Embryonic facial prominence (tissue), 1 donor: ENCODE data around the gene SATL1.
"Not testable (repeated sequence)": the region's sequence is repeated elsewhere in the genome, so short reads cannot be mapped to it uniquely, and the experiment has no call there.

ENCODE experiments used
- DNase-seq: peaks from one replicate; pipeline ENCODE4 v3.0.0-alpha.2; 2016; ENCODE audit errors: extremely low spot score

SATL1 gene

DNA sequence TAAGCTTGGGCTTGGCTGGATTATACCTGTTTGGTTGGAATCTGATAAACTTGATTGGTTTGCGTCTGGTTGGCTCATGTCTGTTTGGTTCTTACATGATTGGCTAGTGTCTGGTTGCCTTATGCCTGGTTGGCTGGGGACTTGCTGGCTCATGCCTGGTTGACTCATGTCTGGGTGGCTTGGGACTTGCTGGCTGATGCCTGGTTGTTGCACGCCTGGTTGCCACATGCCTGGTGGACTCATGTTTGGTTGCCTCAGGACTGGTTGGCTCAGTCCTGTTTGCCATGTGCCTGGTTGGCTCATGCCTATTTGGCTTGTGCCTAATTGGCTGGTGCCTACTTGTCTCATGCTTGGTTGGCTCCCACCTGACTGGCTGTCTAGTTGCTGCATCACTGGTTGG, 135.4 kb downstream of the SATL1 start:
- DNase-seq = no peak

DNA sequence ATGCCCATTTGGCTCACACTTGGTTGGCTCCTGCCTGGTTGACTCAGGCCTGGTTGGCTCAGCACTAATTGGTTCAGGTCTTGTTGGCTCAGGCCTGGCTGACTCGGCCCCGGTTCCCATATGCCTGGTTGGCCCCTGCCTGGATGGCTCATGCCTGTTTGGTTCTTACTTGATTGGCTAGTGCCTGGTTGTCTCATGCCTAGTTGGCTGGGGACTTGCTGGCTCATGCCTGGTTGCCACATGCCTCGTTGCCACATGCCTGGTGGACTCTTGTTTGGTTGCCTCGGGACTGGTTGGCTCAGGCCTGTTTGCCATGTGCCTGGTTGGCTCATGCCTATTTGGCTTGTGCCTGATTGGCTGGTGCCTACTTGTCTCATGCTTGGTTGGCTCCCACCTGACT, 136.2 kb downstream of the SATL1 start:
- no peak for DNase-seq

DNA sequence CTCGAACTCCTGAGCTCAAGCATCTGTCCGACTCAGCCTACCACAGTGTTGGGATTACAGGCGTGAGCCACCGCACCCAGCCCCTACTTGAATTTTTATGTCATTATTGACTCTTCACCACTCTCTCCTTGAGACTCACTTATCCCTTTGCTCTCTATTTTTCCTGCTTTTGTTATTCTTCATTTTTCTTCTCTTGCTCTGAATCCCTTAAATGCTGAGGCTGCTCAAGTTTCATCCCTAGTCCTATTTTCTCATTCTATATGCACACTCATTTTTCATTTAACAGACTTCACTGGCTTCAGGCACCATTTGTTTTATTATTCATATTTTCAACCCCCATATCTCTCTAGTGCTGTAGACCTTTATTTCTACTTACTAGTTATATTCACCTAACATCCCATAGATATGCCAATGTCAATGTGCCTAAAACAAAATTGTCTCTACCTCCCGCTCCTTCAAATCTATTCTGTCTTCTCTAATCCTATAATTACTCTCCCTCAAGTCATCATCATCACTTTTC, 154.2 kb downstream of the SATL1 start:
- no peak for DNase-seq

DNA sequence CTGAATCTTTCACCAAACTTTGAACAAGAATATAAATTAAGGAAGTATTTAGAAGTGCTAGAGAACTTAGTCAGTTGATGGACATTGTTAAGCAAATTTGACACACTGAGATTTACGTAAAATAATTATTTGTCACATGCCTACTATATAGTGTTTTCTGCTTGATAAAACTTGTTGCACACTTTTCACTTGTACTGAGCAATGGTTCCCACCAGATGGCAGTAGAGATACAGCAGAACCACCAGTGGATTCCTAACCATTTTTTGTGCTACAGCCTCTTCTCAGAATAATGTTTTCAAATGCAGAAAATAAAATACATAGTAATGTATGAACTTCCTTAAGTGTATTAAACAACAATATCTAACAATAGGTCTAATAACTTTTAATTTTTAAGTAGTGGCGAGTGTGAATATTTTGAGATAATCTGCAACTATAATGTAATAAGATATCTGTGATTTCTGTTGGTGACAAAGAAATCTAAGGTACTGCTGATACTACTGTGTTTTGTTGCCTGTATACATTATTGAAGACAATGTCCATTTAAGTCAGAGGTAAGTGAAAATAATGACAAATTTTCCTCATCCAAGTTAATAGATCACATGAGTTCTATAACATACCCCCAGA, 158.7 kb downstream of the SATL1 start:
- DNase-seq = no peak

DNA sequence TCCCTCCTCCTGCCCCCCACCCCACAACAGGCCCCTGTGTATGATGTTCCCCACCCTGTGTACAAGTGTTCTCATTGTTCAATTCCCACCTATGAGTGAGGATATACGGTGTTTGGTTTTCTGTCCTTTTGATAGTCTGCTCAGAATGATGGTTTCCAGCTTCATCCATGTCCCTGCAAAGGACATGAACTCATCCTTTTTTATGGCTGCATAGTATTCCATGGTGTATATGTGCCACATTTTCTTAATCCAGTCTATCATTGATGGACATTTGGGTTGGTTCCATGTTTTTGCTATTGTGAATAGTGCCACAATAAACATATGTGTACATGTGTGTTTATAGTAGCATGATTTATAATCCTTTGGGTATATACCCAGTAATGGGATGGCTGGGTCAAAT, 166.3 kb downstream of the SATL1 start:
- DNase-seq = not testable (repeated sequence)

DNA sequence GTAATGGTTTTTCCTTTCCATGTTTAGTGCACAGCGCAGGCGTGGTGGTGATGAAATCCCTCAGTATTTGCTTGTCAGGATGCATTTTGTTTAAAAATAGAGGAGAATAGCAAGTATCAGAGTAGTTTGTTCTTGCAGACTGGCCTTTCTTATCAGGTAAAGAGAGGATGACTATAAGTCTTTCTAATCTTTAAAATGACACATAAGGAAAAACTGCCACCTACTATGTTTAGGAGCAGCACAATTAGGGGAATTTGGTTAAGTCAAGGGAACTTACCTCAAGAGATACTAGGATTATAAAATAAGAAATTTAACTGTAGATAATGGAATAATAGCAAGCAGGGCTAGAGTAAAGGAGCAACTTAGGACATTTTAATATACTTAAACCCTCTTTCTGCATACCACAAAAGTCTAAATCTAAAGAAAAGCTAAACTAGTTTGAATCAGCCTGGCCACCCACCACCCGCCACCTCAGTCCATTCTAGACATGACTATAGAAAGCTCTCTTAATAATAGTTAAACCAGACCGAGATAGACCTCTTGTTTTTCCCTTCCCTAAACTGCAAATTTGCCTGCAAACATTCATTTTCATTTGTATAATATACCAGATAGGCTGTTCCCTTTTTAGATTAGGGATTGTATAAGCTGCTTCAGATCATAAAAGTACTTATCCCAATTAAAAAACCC, 177.9 kb downstream of the SATL1 start:
- DNase-seq = no peak

DNA sequence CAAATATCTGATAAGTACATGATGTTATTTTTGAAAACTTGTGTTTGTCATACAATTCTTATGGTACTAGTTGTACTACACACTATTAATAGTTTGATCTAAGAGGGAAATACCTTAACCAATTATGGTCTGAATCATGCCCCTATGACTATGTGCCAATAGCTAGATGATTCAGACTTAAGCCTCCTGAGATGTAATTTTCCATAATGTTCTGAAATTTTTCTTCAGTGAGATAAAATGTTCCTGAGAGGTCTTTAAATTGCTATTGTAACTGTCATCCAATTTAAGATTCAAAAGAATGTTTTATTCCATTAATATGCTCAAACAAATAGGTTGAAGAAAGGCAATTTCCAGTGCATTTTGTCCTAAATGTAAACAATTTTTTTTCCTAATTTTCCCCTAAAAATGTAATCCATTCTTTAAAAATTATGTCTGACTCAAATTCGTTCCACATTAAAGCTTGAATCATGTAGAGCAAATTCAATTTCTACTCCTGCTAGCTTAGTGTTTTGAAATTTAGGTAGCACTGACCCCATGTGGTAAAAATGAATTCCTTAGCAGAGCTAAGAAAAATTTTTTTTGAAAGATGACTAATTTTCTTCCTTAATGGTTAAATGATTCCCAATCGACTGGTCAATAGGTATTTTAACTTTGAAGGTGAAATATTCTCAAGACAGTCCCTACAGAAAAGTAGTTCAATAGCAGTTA, 190.8 kb downstream of the SATL1 start:
- no peak for DNase-seq

DNA sequence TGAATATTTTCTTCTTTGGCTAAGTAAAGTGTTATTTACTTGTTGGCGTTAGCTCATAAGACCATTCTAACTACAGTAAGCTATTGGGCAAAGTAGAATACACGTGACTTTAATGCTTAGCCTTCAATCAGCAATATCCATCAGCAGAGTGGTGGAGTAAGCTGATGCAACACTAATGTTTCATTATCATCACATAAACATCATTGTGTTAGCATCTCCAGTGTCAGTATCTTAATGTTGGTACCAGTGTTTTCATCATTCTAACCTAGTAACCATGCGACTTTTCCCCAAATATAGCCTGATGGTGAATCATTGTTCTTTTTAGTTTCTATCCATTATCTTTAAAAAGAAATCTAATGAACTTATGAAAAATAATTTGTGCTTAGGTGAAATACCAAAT, 191.4 kb downstream of the SATL1 start:
- DNase-seq = no peak

DNA sequence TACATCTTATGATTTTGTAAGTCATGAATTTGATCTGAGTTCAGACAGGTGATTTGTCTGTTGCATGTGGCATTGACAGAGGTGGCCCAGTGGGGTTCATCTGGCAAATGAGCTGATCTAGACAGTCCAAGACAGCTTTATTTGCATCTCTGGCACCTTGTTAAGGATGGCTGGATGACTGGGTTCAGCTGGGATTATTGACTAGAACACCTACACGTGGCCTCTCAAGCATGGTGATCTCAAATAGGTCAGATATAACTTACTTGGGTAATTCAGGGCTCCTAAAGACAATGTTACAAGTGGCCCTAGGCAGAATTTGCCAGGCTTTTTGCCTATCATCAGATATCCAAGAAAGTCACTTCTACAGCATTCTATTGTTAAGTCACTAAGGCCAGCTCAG, 192.0 kb downstream of the SATL1 start:
- no peak for DNase-seq
